Stimulated activated CD4-positive, alpha-beta T cell treated with anti-CD3 and anti-CD28 coated beads, Interleukin-1b, Interleukin-23, amount 100 ng/mL, for 4 hours (primary cell): Measurements from ENCODE around the gene UTF1.
"Not testable (repeated sequence)": the region's sequence is repeated elsewhere in the genome, so short reads cannot be mapped to it uniquely, and the experiment has no call there.

Experiments
- DNase-seq, 2 donors: peaks; one replicate each; pipeline ENCODE4 v3.0.0-alpha.2; 2020; ENCODE audit warnings: low read depth in 2 of 2

UTF1 gene

GRCh38 chr10:133227256-133227655, 2.8 kb upstream of the UTF1 start:
- DNase-seq = no peak

GRCh38 chr10:133229265-133230043, 563 bp upstream of the UTF1 start:
- DNase-seq = no peak

GRCh38 chr10:133230387-133231195, 574 bp downstream of the UTF1 start:
- DNase-seq = no peak

GRCh38 chr10:133231244-133231945, 1.4 kb downstream of the UTF1 start:
- DNase-seq = no peak

GRCh38 chr10:133231946-133232574, 2.0 kb downstream of the UTF1 start:
- no peak for DNase-seq

DNA sequence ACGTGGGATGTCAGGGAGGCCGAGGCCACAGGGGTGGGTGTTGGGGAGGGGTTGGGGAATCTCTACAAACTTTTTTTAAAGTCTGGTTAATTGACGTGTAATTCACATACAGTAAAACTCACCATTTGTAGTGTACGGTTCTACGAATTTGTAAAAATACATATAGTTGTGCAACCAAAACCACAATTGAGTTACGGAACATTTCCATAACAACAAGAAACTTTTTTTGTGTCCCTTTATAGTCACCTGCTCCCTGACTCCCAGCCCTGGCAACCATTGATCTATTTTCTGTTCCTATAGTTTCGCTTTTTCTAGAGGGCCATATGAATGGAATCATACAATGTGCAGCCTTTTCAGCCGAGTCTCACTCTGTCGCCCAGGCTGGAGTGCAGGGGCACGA, 4.8 kb downstream of the UTF1 start:
- not testable (repeated sequence) for DNase-seq

DNA sequence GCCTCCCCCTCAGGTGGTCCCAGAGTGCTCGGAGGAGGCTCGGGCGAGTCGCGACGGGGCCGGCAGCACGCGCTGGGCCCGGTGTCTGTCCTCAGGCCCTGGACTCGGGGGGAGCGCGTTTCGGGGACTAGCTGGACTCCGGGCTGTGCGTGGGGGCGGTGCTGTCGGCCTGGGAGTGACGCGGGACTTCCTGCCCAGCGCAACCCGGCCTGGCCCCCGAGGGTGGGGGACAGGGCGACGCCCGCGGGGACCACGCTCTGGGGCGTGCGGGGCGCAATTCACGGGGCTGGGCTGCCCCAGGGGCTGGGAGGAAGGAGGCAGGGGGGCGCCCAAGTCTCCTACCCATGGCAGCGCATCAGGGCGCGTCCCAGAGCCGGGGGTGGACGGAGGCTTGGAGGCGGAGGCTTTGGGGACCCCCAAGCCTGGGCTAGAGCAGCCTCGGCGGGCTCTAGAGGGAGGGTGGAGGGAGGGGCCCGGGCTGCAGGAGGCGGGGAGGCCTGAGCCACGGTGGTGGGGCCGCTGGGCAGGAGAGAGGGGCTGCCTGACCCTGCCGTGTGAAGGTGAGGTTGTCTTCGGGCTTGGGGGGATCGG, 5.3 kb downstream of the UTF1 start:
- DNase-seq = no peak

GRCh38 chr10:133235932-133236331, 5.9 kb downstream of the UTF1 start:
- no peak for DNase-seq

DNA sequence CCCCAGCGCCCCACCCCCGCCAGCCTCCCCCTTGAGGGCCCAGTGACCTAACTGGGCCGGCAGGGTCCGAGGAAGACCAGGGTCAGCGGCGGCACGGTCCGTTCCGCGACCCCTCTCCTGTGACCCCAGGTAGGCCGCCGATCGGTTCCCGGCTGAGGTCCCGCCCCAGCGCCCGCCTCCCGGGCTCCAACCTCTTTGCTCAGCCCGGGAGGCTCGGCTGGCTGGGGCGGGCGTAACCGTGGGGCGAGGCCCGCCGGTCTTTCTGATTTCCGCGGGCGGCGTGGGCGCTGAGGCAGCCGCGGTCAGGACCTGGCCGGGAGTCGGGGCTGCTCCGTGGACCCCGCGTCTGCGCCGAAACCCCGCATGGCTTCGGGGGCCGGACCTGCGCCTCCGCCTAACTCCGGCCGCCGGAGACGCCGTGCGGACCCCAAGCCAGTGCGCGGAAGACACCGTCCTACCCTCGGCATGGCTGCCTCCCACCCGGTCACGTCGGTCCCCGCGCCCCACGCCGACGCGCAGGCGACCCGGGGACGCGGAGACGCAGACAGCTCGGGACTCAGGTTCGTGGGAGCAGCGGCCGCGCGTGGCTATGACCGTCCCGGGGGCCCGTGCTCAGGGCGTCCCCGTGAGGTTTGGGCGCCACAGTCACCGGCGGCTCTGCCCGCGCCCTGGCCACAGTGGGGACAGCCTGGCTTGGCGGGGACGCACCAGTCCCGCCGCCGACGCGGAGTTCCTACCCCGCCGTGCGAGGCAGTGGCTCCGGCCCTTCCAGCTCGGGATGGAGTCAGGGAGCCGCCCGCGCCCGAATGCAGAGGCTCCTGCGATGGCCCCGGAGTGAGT, 6.6 kb downstream of the UTF1 start:
- no peak for DNase-seq

- no peak for DNase-seq
These were observed 7.2 kb downstream of the UTF1 start for GRCh38 chr10:133237241-133237587.

GRCh38 chr10:133237588-133238465, 7.8 kb downstream of the UTF1 start, which contains the start of gene VENTX:
VENTX (plus strand) TSS chr10:133237855; CDS start chr10:133237915, 60 bp downstream.
- DNase-seq = no peak

DNA sequence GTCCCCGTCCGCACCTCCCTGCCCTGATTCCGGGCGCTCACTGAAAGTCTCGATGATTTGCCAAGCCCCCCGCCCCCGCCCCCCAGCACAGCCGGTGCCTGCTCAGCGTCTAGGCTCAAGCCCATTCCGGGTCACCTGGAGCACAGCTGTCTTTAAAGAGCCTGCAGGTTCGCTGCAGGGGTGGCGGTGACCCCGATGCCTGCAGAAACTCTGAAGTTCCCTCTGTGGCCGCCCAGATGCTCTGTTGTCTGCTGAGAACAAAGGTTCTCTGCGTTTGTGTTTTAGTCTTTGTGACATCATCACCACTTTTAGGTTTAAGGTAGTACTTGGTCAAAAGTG, 8.4 kb downstream of the UTF1 start:
- DNase-seq = no peak

DNA sequence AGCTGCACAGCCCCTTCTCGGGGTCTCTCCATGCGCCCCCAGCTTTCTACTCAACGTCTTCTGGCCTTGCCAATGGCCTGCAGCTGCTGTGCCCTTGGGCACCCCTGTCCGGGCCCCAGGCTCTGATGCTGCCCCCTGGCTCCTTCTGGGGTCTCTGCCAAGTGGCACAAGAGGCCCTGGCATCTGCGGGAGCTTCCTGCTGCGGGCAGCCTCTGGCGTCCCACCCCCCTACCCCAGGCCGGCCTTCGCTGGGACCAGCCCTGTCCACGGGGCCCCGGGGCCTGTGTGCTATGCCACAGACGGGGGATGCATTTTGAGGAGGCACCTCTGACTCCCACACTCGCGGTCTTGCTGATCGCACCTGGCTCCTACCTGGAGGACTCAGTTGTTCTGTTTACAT, 10.0 kb downstream of the UTF1 start:
- DNase-seq = no peak

GRCh38 chr10:133241501-133242205, 11.6 kb downstream of the UTF1 start:
- no peak for DNase-seq

DNA sequence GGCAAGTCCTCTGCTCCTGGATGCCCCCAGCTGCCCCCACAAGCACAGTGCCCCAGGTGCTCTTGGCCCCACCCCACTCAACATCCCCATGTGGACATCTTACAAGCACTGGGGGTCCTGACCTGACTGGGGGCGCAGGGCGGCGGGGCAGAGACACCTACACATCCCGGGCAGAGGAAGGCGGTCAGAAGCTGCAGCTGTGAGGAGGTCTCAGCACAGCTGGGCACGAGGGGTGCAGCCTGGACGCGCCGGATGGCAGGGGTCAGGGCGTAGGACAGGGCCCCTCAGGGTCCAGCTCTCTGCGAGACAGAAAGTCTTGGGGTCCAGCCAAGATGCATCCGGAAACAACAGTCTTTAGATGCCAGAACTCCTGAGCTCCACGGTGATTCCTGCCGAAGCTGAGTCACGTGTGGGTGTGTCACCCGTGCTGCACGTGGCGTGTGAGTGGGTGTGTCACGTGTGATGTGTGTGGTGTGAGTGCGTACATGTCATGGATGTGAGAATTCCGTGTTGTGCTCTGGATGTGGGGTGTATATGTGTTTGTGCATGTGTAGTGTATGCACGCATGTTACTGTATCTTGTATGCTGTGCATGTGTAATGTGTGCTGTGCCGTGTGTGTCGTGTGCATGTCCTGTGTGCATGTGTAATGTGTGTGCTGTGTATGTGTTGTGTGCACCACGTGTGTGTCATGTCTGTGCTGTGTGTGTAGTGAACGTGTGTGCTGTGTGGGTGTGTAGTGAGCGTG, 12.8 kb downstream of the UTF1 start:
- DNase-seq = no peak

DNA sequence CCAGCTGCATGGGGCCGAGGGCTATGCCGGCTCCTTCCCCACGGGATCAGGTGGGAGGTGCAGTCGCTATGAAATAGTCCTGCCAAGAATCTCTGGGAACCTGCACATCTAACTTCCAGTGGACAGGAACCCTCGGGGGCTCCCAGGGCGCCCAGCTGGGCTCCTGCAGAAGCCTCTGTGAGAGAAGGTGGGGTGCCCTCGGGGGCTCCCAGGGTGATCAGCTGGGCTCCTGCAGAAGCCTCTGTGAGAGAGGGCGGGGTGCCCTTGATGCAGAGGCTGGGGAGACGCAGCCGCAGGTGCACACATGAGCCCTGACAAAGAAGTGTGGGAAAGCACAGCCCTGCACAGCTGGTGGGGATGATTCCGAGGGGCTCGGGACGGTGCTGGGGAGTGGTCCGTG, 13.6 kb downstream of the UTF1 start:
- DNase-seq = no peak

GRCh38 chr10:133245439-133246235, 15.6 kb downstream of the UTF1 start:
- DNase-seq = no peak

DNA sequence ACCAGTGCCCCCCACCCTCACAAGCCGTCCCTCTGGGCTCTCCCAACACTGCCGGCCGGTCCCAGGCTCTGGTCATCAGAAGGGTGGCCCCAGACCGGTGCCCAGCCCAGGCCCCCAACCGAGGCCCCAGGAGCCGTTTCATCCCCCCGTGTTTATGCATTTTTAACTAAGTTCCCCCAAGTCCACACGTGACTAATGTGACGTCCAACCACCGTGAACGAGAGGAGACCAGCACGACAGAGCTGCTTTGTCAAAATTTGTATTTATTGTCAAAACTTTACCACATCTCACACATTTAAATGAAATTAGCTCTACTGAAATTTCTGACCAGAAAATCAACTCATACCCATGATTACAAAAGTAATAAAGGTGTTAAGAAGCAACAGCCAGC, 16.2 kb downstream of the UTF1 start:
- DNase-seq = no peak
